ENCODE results near the gene TNIK.

Gene TNIK

DNA sequence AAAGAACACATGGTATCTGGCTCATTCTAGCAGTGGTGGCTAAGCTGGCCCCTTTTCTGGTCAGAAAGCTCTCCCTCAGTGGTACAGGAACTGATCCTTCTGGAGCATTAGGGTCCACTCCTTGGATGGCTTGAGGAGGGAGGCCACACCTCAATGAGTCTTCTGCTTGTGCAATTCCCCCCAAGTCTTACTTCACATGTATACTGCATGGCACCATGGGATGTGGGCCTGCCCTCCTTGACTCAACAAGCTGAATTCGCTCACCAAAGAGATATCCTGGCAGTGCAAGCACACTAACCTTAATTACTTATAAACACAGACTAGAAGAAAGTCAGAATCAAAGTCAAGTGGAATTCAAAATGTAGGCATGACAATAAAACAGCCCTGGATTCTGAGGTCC is 299.9 kb downstream of the TNIK start:
- DNase-seq (ENCODE audit: low spot score) = no peak
- TF ChIP-seq CTCF (IDR thresholded peaks at IDR 0.05) = no peak
- Histone ChIP-seq H3K4me3 (no peak overlapping the region), H3K27ac (no peak overlapping the region)

DNA sequence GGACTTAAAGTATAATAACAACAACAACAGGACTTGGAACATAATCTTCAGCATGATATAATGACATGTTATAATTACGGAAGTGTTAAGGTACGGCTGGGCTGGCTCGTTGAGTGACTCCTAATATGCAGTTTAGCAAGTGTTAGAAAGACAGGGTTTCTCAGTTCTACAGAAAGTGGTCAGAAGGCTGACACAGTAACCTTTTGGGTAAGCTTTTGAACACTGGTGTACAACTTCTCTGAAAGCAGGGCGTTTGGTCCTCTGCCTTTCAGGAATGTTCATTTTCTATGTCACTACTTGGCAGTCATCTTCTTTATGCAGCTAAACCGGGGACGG is 300.4 kb downstream of the TNIK start:
- no peak overlapping the region for H3K27ac ChIP-seq
- no peak overlapping the region for H3K4me3 ChIP-seq
- DNase-seq (ENCODE audit: low spot score) = no peak
- no peak for TF ChIP-seq CTCF (IDR thresholded peaks at IDR 0.05)

DNA sequence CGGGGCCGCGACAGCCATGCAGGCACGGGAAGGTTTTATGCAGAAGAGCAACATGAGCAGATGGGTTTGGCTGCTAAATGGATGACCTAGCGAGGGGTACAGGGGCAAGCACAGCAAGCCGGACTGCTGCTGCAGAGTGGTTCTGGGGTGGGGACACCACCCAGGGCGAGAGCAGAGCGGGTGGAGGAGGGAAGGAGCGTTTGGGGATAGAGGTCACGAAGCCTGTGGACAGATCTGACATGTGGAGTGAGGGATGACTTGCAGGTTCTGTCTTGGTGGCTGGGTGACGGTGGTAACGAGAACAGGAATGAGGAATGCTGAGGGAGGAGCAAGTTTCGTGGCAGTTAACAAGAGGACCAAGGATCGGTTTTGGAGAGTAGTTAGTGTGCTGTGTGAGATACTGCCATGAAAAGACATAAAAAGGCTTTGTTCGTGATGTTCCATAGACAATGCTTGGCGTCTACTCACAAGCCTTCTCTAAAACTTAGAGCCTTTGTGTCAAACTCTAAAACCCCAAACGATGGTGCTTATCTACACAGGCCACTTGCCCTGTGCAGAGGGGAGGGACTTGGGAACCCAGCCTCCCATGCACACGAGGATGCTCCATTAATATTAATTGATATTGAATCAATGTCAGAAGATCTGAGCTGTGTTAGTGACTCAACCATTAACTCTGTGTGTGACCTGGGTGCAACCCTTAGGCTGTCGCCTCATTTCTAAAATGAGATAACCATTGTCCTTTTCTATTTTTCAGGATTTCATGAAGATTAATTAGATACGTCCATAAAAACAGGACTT is 301.0 kb downstream of the TNIK start:
- no peak for DNase-seq (ENCODE audit: low spot score)
- Histone ChIP-seq H3K27ac (no peak overlapping the region), H3K4me3 (no peak overlapping the region)
- no peak for TF ChIP-seq CTCF (IDR thresholded peaks at IDR 0.05)

DNA sequence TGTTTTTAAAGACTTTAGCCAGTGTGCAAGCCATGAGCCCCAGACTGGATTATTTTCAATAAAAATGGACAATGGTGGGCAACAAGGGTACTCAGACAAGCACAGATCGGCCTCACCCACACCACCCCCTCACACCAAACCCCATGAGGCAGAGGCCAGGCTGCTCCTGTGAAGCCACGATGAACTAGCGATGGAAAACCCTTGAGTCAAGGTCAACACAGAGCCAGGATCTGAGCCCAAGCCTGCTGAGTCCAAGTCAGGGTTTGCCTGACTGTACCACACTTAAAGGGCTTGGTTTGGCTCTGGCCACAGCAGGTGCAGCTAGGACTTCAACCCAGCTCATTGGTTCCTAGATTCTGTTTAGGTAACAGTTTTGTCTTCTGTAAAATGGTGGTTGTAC is 302.2 kb downstream of the TNIK start:
- Histone ChIP-seq H3K27ac (no peak overlapping the region), H3K4me3 (no peak overlapping the region)
- TF ChIP-seq CTCF (IDR thresholded peaks at IDR 0.05) = no peak
- no peak for DNase-seq (ENCODE audit: low spot score)

DNA sequence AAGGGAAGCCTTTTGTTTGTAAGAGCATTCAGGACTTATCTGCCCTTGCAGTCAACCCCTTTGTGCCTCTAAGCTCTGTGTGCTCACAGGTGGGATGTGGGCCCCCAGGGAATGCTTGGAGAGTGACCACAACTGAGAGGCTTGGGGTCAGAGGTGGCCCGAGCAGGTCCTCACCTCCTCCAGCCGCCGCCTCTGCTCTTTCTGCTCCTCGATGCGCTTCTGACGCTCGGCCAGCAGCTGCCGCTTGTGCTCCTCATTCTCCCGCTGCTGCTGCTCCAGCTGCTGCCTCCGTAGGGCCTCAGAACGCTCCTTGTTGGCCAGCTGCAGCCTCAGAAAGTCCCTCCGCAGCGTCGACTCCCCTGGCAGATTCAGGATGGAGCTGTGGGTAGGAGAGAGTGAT is 302.9 kb downstream of the TNIK start:
- TF ChIP-seq CTCF (IDR thresholded peaks at IDR 0.05) = no peak
- DNase-seq (ENCODE audit: low spot score) = no peak
- Histone ChIP-seq H3K4me3 (no peak overlapping the region), H3K27ac (no peak overlapping the region)

GRCh38 chr3:171156401-171157010 is 303.7 kb downstream of the TNIK start:
- H3K4me3 ChIP-seq = no peak overlapping the region
- no peak for DNase-seq (ENCODE audit: low spot score)
- TF ChIP-seq CTCF (IDR thresholded peaks at IDR 0.05) = no peak
- H3K27ac ChIP-seq = no peak overlapping the region

- TF ChIP-seq CTCF (IDR thresholded peaks at IDR 0.05) = no peak
- DNase-seq (ENCODE audit: low spot score) = no peak
- Histone ChIP-seq H3K4me3 (no peak overlapping the region), H3K27ac (no peak overlapping the region)
These were observed 305.0 kb downstream of the TNIK start for GRCh38 chr3:171155122-171155700.

All from coronary artery (tissue), 2 donors.